Measurements from ENCODE around the gene CBY2.
A peak's percentile ranks its signal among the peaks of the same experiment; 100 is the strongest.

The CBY2 gene

GRCh38 chr13:45713106-45713690, 11.1 kb downstream of the CBY2 start:
- no peak for TF ChIP-seq POLR2A (IDR thresholded peaks at IDR 0.05; ENCODE audit: low read depth, low read length)
- FAIRE-seq, result no peak

GRCh38 chr13:45713721-45714120, 11.6 kb downstream of the CBY2 start:
- DNase-seq (ENCODE audit: insufficient read length, low spot score) (no peak), FAIRE-seq (no peak)
- no peak for TF ChIP-seq POLR2A (IDR thresholded peaks at IDR 0.05; ENCODE audit: low read depth, low read length)

More at GRCh38 chr13:45713106-45713690, 11.1 kb downstream of the CBY2 start:
- no peak for DNase-seq (ENCODE audit: insufficient read length, low spot score)

DNA sequence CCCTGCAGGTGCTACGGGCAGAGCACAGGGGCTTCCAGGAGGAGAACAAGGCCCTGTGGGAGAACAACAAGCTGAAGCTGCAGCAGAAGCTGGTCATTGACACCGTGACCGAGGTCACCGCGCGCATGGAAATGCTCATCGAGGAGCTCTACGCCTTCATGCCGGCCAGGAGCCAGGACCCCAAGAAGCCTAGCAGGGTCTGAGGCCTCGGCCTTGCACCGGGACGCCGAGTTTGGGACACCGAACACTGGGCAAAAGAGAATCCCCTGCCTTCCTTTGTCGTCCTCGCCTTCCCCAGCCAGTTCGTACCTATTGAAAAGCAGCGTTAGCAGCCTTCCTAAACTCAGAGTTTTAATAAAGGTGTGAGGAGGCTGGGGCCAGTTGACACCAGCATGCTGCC, 12.1 kb downstream of the CBY2 start:
- TF ChIP-seq POLR2A (IDR thresholded peaks at IDR 0.05; ENCODE audit: low read depth, low read length), result no peak
- DNase-seq (ENCODE audit: insufficient read length, low spot score) (no peak), FAIRE-seq (no peak)

- TF ChIP-seq POLR2A (IDR thresholded peaks at IDR 0.05; ENCODE audit: low read depth, low read length), result no peak
- no peak for DNase-seq (ENCODE audit: insufficient read length, low spot score)
- FAIRE-seq, result no peak
Observed at GRCh38 chr13:45715351-45715750, 13.2 kb downstream of the CBY2 start.

DNA sequence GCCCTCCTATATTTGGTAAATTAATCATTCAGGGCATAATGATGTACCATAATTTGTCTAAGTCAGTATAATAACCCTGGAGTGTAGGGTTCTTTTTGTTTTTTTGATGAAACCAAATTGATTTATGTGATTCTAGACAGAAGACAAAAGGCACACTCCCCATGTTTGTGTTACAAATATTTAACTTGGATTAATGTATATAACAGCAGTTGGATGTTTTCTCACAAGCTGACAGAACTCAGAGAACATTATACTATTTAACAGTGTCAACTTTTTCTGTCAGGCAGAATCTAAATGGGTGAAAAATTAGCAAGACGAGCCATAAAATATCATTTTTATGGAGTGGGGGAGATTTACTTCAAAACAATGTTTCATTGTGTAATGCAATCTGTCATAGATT, 15.2 kb downstream of the CBY2 start:
- FAIRE-seq, result no peak

GRCh38 chr13:45718063-45718462, 15.9 kb downstream of the CBY2 start:
- FAIRE-seq (no peak), DNase-seq (ENCODE audit: insufficient read length, low spot score) (peak; percentile 5)

More for the DNA sequence above, 15.2 kb downstream of the CBY2 start:
- TF ChIP-seq POLR2A (IDR thresholded peaks at IDR 0.05; ENCODE audit: low read depth, low read length), result no peak
- DNase-seq (ENCODE audit: insufficient read length, low spot score), result no peak

GRCh38 chr13:45718992-45719391, 16.9 kb downstream of the CBY2 start:
- FAIRE-seq (no peak), DNase-seq (ENCODE audit: insufficient read length, low spot score) (no peak)
- no peak for TF ChIP-seq POLR2A (IDR thresholded peaks at IDR 0.05; ENCODE audit: low read depth, low read length)

More at GRCh38 chr13:45718063-45718462, 15.9 kb downstream of the CBY2 start:
- TF ChIP-seq POLR2A (IDR thresholded peaks at IDR 0.05; ENCODE audit: low read depth, low read length), result no peak

GRCh38 chr13:45721203-45721731, 19.1 kb downstream of the CBY2 start:
- DNase-seq (ENCODE audit: insufficient read length, low spot score) (no peak), FAIRE-seq (no peak)
- TF ChIP-seq POLR2A (IDR thresholded peaks at IDR 0.05; ENCODE audit: low read depth, low read length), result no peak

- no peak for DNase-seq (ENCODE audit: insufficient read length, low spot score)
- FAIRE-seq, result no peak
- no peak for TF ChIP-seq POLR2A (IDR thresholded peaks at IDR 0.05; ENCODE audit: low read depth, low read length)
Observed at GRCh38 chr13:45723798-45724197, 21.7 kb downstream of the CBY2 start.

DNA sequence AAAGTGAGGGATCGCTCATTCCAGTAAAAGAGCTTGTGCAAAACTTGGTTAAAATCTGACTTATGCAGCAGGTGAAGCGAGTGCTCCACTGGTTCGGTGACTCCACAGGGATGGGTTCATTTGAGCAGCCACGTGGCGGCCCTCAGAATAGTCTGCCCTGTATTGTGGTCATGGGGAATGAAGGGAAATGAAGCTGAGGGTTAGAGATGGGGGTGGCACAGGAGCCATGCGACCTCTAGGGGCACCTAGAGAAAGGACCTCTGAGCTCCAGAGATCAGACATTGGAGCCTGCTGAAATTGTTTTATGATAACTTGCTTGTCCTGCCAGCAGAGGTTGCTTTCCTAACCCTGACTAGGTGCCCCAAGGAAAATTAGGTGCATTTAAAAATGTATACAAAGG, 26.6 kb downstream of the CBY2 start:
- DNase-seq (ENCODE audit: insufficient read length, low spot score) (peak; percentile 6), FAIRE-seq (no peak)
- TF ChIP-seq POLR2A (IDR thresholded peaks at IDR 0.05; ENCODE audit: low read depth, low read length), result no peak

GRCh38 chr13:45731455-45731854, 29.3 kb downstream of the CBY2 start:
- FAIRE-seq (no peak), DNase-seq (ENCODE audit: insufficient read length, low spot score) (no peak)
- TF ChIP-seq POLR2A (IDR thresholded peaks at IDR 0.05; ENCODE audit: low read depth, low read length), result no peak

DNA sequence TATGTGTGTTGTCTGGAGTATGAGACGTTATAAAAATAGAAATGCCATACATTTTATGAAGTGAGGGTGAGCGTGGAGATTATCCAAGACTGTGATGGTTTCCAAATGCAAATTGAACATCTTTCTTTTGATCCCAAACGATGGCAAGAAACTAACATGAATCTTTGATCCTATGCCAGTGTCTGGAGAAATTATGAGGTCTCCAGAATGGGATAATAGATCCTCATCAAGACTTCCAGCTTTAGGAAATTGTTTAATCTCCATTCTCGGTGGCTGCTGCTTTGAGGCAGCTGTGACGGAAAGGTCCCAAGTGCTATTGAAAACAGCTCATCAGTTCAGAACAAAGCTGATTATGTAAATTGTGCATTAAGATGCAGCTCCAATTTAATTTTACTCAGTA, 30.8 kb downstream of the CBY2 start:
- no peak for FAIRE-seq
- no peak for DNase-seq (ENCODE audit: insufficient read length, low spot score)
- no peak for TF ChIP-seq POLR2A (IDR thresholded peaks at IDR 0.05; ENCODE audit: low read depth, low read length)

GRCh38 chr13:45733361-45733760, 31.2 kb downstream of the CBY2 start:
- FAIRE-seq (no peak), DNase-seq (ENCODE audit: insufficient read length, low spot score) (no peak)
- no peak for TF ChIP-seq POLR2A (IDR thresholded peaks at IDR 0.05; ENCODE audit: low read depth, low read length)

- DNase-seq (ENCODE audit: insufficient read length, low spot score) (no peak), FAIRE-seq (no peak)
- TF ChIP-seq POLR2A (IDR thresholded peaks at IDR 0.05; ENCODE audit: low read depth, low read length), result no peak
Observed at GRCh38 chr13:45737571-45738017, 35.5 kb downstream of the CBY2 start.

DNA sequence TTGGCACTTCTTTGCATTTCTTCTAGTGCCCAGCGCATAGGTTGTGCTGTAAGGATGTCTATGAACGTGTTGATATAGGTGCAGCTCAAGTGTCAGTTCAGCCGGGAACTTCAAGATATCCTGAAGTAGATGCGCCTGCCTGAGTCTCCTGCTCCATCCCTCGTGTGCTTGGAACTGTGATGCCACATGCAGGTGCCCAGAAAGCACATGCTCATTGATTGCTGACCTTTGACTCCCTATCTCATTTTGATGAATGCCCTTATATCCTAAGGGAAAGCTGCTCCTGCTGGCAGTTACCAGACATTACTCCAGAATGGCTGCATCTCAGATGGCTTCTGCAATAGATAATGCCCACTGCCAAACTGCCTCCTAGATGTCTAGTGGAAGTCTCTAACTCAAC, 40.9 kb downstream of the CBY2 start:
- FAIRE-seq, result no peak
- DNase-seq (ENCODE audit: insufficient read length, low spot score), result no peak
- no peak for TF ChIP-seq POLR2A (IDR thresholded peaks at IDR 0.05; ENCODE audit: low read depth, low read length)
